Measurements from ENCODE around the gene NEUROD4.

Gene NEUROD4

DNA sequence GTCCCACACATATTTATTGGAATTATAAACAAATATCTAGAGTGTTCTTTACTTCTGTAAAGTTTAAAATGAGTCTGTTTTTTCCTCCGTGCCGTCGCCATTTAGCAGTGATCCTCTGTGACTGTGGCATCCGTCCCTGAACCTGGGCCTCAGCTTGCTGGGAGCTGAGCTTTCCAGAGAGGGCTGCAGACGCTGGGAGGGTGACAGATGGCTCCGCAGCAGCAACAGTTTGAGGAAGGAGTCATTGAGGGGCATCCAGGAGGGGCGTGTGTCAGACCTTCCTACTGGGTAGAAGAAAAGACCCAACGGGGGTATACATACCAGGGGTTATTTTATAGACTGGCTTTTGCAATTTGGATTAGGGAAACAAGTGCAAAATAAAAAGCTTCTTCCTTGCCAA is 47.9 kb downstream of the NEUROD4 start:
- H3K4me1 ChIP-seq (ENCODE audit: insufficient read depth, low read length) = no peaks in the 10 kb centered on the region
- H3K9me3 ChIP-seq (ENCODE audit: low read length) = no peaks in the 10 kb centered on the region
- H3K27ac ChIP-seq (ENCODE audit: low read depth, low read length) = no peak overlapping the region
- no peaks in the 10 kb centered on the region for H3K36me3 ChIP-seq (ENCODE audit: insufficient read depth, low read length)
- H3K4me3 ChIP-seq (ENCODE audit: low read depth in 1 of 2, low read length in 2 of 2) = no peak overlapping the region
- H3K9ac ChIP-seq (ENCODE audit: low read length) = no peak overlapping the region
- H3K27me3 ChIP-seq (ENCODE audit: control insufficient read depth in 1 of 2, insufficient read depth in 2 of 2, low read length in 2 of 2) = no peaks in the 10 kb centered on the region

DNA sequence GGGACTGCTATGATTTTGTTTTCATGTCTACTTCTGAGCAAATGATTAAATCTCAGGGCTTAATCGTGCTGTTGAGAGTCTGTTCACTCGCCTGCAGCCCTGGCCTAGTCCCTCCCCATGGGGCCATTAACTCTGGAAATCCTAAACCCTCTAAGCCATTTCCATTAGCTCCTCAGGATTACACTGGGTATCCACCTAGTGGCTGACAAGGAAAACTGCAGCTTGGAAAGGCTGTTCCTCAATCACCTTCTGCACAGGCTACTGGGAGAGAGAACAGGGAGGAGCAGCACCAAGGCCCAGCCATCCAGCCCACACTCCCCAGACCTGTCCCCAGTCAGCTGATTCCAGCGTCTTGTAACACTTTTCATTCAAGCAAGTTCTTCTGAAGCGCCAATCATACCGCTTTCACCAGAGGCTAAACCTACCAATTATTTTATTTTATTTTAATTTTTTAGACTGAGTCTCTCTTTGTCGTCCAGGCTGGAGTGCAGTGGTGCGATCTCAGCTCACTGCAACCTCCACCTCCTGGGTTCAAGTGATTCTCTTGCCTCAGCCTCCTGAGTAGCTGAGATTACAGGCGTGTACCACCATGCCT is 48.7 kb downstream of the NEUROD4 start:
- H3K9ac ChIP-seq (ENCODE audit: low read length) = no peak overlapping the region
- no peaks in the 10 kb centered on the region for H3K36me3 ChIP-seq (ENCODE audit: insufficient read depth, low read length)
- H3K4me3 ChIP-seq (ENCODE audit: low read depth in 1 of 2, low read length in 2 of 2) = no peak overlapping the region
- H3K9me3 ChIP-seq (ENCODE audit: low read length) = no peaks in the 10 kb centered on the region
- no peaks in the 10 kb centered on the region for H3K4me1 ChIP-seq (ENCODE audit: insufficient read depth, low read length)
- H3K27me3 ChIP-seq (ENCODE audit: control insufficient read depth in 1 of 2, insufficient read depth in 2 of 2, low read length in 2 of 2) = no peaks in the 10 kb centered on the region
- H3K27ac ChIP-seq (ENCODE audit: low read depth, low read length) = no peak overlapping the region

DNA sequence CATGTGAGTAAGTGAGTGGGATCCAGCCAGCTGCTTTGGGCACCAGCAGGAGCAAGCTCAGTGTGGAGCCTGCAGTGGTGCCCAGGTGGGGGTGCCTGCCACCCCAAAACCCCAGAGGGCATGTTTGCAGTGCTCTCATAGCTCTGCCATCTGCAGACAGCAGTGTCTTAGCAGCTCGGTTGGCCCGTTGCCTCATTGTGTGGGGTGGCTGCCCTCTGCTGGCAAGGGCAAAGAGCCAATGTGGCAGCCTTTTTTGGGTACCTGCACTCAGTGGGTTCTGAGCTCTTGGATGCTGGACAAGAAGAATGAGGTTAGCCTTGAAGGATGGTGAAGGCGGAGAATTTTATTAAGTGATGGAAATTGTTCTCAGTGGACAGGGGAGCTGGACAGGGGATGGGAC is 52.3 kb downstream of the NEUROD4 start:
- no peak overlapping the region for H3K4me3 ChIP-seq (ENCODE audit: low read depth in 1 of 2, low read length in 2 of 2)
- no peaks in the 10 kb centered on the region for H3K36me3 ChIP-seq (ENCODE audit: insufficient read depth, low read length)
- no peaks in the 10 kb centered on the region for H3K9me3 ChIP-seq (ENCODE audit: low read length)
- no peak overlapping the region for H3K9ac ChIP-seq (ENCODE audit: low read length)
- H3K4me1 ChIP-seq (ENCODE audit: insufficient read depth, low read length) = no peaks in the 10 kb centered on the region
- H3K27me3 ChIP-seq (ENCODE audit: control insufficient read depth in 1 of 2, insufficient read depth in 2 of 2, low read length in 2 of 2) = no peaks in the 10 kb centered on the region
- no peak overlapping the region for H3K27ac ChIP-seq (ENCODE audit: low read depth, low read length)

DNA sequence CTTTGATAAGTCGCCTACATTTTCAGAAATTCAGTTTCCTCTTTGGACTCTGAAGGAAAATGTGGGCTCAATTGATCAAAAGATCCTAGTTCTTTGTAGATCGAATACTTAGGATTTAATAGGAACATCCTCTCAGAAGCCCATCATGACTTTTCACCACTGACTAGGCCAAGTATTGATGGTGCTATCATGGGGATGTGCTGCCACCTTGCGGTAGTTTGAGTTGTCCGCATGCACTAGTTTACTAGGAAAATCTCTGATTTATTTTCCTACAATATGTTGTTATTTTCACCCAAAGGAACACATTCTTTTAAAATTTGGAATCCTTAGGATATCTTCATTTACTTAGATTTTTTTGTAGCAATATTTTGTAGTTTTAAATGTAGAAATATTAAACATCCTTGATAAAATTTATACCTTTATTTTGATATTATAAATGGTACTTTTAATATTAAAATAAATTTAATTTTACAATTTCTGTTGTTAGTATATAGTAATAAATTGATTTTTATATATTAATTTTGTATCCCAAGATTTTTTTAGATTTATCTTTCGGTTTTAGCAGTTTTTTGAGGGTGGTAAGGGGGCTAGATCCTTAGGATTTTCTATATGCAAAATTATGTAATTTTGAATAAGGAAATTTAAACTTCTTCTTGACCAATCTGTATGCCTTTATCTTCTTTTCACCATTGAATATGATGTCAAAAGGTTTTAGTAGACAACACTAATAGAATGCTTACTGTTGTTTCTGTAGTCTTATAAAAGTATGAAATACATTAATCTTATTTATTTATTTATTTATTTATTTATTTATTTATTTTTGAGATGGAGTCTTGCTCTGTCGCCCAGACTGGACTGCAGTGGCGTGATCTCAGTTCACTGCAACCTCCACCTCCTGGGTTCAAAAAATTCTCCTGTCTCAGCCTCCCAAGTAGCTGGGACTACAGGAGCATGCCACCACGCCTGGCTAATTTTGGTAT is 53.6 kb downstream of the NEUROD4 start:
- no peaks in the 10 kb centered on the region for H3K4me1 ChIP-seq (ENCODE audit: insufficient read depth, low read length)
- H3K36me3 ChIP-seq (ENCODE audit: insufficient read depth, low read length) = no peaks in the 10 kb centered on the region
- no peak overlapping the region for H3K4me3 ChIP-seq (ENCODE audit: low read depth in 1 of 2, low read length in 2 of 2)
- H3K27ac ChIP-seq (ENCODE audit: low read depth, low read length) = no peak overlapping the region
- no peaks in the 10 kb centered on the region for H3K9me3 ChIP-seq (ENCODE audit: low read length)
- no peaks in the 10 kb centered on the region for H3K27me3 ChIP-seq (ENCODE audit: control insufficient read depth in 1 of 2, insufficient read depth in 2 of 2, low read length in 2 of 2)
- H3K9ac ChIP-seq (ENCODE audit: low read length) = no peak overlapping the region

DNA sequence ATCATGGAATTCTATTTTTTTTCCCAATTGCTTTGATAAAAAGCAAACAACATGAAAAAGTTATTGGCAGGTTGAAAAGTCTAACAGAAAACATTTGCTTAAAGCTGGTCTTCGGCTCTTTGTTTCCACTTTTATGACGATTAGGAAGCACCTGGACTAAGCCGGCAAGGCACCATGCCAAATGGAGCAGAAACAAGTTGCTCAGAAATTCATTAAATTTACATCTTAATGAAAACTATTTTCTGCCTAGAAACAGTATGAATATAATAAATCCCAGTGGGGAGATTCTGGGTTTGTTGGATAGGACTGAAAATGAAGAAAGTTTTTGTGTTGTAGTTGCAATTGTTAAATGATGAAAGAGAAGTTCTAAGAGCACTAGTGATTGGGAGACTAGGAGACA is 55.0 kb downstream of the NEUROD4 start:
- Histone ChIP-seq H3K9ac (ENCODE audit: low read length) (no peak overlapping the region), H3K9me3 (ENCODE audit: low read length) (no peaks in the 10 kb centered on the region), H3K4me3 (ENCODE audit: low read depth in 1 of 2, low read length in 2 of 2) (no peak overlapping the region), H3K4me1 (ENCODE audit: insufficient read depth, low read length) (no peaks in the 10 kb centered on the region), H3K27me3 (ENCODE audit: control insufficient read depth in 1 of 2, insufficient read depth in 2 of 2, low read length in 2 of 2) (no peaks in the 10 kb centered on the region), H3K27ac (ENCODE audit: low read depth, low read length) (no peak overlapping the region), H3K36me3 (ENCODE audit: insufficient read depth, low read length) (no peaks in the 10 kb centered on the region)

Data from muscle layer of colon (tissue), 2 donors.